MCF 10A (cell line): ENCODE data around the gene MLNR. TPM values are rescaled to one million over a fixed set of nuclear protein-coding genes. Genes with fewer than 3 reads are reported as not detected.

Experiments used
- BruUV-seq: library from RNA; stranded (reverse); fragments of 400-500 nt; replicated peaks from 2 replicates; lab custom pipeline; 2021; lab: Mats Ljungman, UMichigan
- CTCF ChIA-PET: fragments of 300-600 bp; sonication (Branson Sonifier 250); formaldehyde crosslinking; extraction: SDS; loops from one replicate; lab custom pipeline; 2021; ENCODE audit warnings: antibody characterized with exemption, inconsistent platforms; lab: Yijun Ruan, JAX
- POLR2A ChIA-PET: fragments of 300-600, 350-650 bp; sonication (Branson Sonifier 250); formaldehyde crosslinking; extraction: SDS; loops from one replicate; lab custom pipeline; 2020; ENCODE audit warnings: antibody characterized with exemption, inconsistent platforms; lab: Yijun Ruan, JAX
- DNase-seq: peaks from one replicate; pipeline ENCODE4 v3.0.0-alpha.2; 2018; ENCODE audit not compliant: unreplicated experiment
- H3K27ac Mint-ChIP-seq: one replicate; pipeline ENCODE4 v1.8.0; 2022; ENCODE audit warnings: mild to moderate bottlenecking, low read depth, mixed read lengths; ENCODE audit not compliant: unreplicated experiment
- H3K27me3 Mint-ChIP-seq: one replicate; pipeline ENCODE4 v1.8.0; 2022; ENCODE audit warnings: mixed read lengths; ENCODE audit not compliant: insufficient read depth, unreplicated experiment
- H3K36me3 Mint-ChIP-seq: one replicate; pipeline ENCODE4 v1.8.0; 2022; ENCODE audit warnings: mild to moderate bottlenecking, moderate library complexity, mixed read lengths; ENCODE audit not compliant: insufficient read depth, unreplicated experiment
- H3K4me1 Mint-ChIP-seq: one replicate; pipeline ENCODE4 v1.8.0; 2022; ENCODE audit warnings: mixed read lengths; ENCODE audit not compliant: insufficient read depth, unreplicated experiment
- H3K4me3 Mint-ChIP-seq: one replicate; pipeline ENCODE4 v1.8.0; 2022; ENCODE audit warnings: mild to moderate bottlenecking, moderate library complexity, mixed read lengths; ENCODE audit not compliant: unreplicated experiment
- H3K9me3 Mint-ChIP-seq: one replicate; pipeline ENCODE4 v1.8.0; 2022; ENCODE audit warnings: mixed read lengths; ENCODE audit not compliant: unreplicated experiment
- CTCF ChIP-seq: fragments of 200-600 bp; IDR thresholded peaks from one replicate; pipeline ENCODE4 v1.8.0; 2022; ENCODE audit warnings: antibody characterized with exemption, mild to moderate bottlenecking; ENCODE audit not compliant: unreplicated experiment
- intact Hi-C: fragments of 100-400 bp; cut with micrococcal nuclease; formaldehyde crosslinking; loops from 2 replicates; pipeline ENCODE4 v1.14.1; 2022
- total RNA-seq: library from RNA; stranded (reverse); gene quantifications from 2 replicates; pipeline ENCODE4 v1.2.3, GENCODE V29; 2022

MLNR gene
- total RNA-seq, 1 experiment from 2014 or later = not detected

- H3K4me1 Mint-ChIP-seq = no peaks in the 10 kb centered on the region
- no TSS peak for BruUV-seq
- CTCF ChIA-PET = interaction anchor here (0.5 to 1.5 kb wide), 2 partner anchors 9 to 11 kb away, joined by 4 to 12 read pairs; no protein-coding TSS in a partner anchor
- no peaks in the 10 kb centered on the region for H3K36me3 Mint-ChIP-seq
- H3K9me3 Mint-ChIP-seq = no peaks in the 10 kb centered on the region
- H3K27me3 Mint-ChIP-seq = no peaks in the 10 kb centered on the region
- POLR2A ChIA-PET = interaction anchor here (1.7 kb wide), 1 partner anchor 23 kb away, joined by 4 read pairs; the partner anchor contains the start of gene CDADC1
- DNase-seq = no peak
- intact Hi-C loops = no loop called here
- no peak for TF ChIP-seq CTCF
- no peak overlapping the region for H3K27ac Mint-ChIP-seq
- H3K4me3 Mint-ChIP-seq = no peak overlapping the region
Measured at GRCh38 chr13:49271264-49271663, 51.1 kb downstream of the MLNR start.

Other genes starting within 250 kb of the MLNR start
- gene FNDC3A, start 244.4 kb upstream of the MLNR start, total RNA-seq = 61.4 and 63.0 TPM in 2 replicates
- 8.0 and 9.4 TPM in 2 replicates for gene CDADC1, start 27.6 kb downstream of the MLNR start, total RNA-seq
- 6.2 and 11.1 TPM in 2 replicates for gene CAB39L, start 223.7 kb downstream of the MLNR start, total RNA-seq
- 6.1 and 7.3 TPM in 2 replicates for gene SETDB2, start 223.9 kb downstream of the MLNR start, total RNA-seq